Smooth muscle cell (in vitro differentiated cells): ENCODE data around the gene NHERF1. TPM values are rescaled to one million over a fixed set of nuclear protein-coding genes. Genes with fewer than 3 reads are reported as not detected.

ENCODE experiments used
- DNase-seq: peaks from one replicate; lab custom pipeline; 2025; ENCODE audit not compliant: unreplicated experiment; lab: John Stamatoyannopoulos, UW
- H2AFZ ChIP-seq: fragments of 200-600 bp; sonication (generic); 2 replicates; pipeline ENCODE4 v1.6.0; 2016; ENCODE audit warnings: antibody characterized with exemption, low read depth, mild to moderate bottlenecking
- H3F3A ChIP-seq: fragments of 200-600 bp; sonication (generic); 2 replicates; pipeline ENCODE4 v1.6.0; 2017; ENCODE audit warnings: antibody characterized with exemption, low read depth
- H3K27ac ChIP-seq: fragments of 200-600 bp; sonication (generic); 2 replicates; pipeline ENCODE4 v1.5.1; 2016; ENCODE audit warnings: low read depth, mild to moderate bottlenecking
- H3K27me3 ChIP-seq: fragments of 200-600 bp; sonication (generic); 2 replicates; pipeline ENCODE4 v1.6.1; 2016; ENCODE audit warnings: low read depth, mild to moderate bottlenecking
- H3K36me3 ChIP-seq: fragments of 200-600 bp; sonication (generic); 2 replicates; pipeline ENCODE4 v1.5.1; 2016; ENCODE audit warnings: low read depth
- H3K4me1 ChIP-seq: fragments of 200-600 bp; sonication (generic); 2 replicates; pipeline ENCODE4 v1.5.1; 2016; ENCODE audit warnings: low read depth
- H3K4me2 ChIP-seq: fragments of 200-600 bp; sonication (generic); 2 replicates; pipeline ENCODE4 v1.6.0; 2016; ENCODE audit warnings: mild to moderate bottlenecking
- H3K4me3 ChIP-seq: fragments of 200-600 bp; sonication (generic); 2 replicates; pipeline ENCODE4 v1.5.1; 2016; ENCODE audit warnings: mild to moderate bottlenecking
- H3K79me2 ChIP-seq: fragments of 200-600 bp; sonication (generic); 2 replicates; pipeline ENCODE4 v1.6.0; 2016; ENCODE audit warnings: low read depth, mild to moderate bottlenecking
- H3K9ac ChIP-seq: fragments of 200-600 bp; sonication (generic); 2 replicates; pipeline ENCODE4 v1.6.0; 2016; ENCODE audit warnings: low read depth
- H3K9me3 ChIP-seq: fragments of 200-600 bp; sonication (generic); replicated peaks from 2 replicates; pipeline ENCODE4 v1.5.1; 2016; ENCODE audit warnings: low read depth
- H4K20me1 ChIP-seq: fragments of 200-600 bp; sonication (generic); 2 replicates; pipeline ENCODE4 v1.6.0; 2016; ENCODE audit warnings: low read depth
- CTCF ChIP-seq: fragments of 200-600 bp; sonication (generic); IDR thresholded peaks from 2 replicates; pipeline ENCODE4 v1.5.1; 2017; ENCODE audit warnings: borderline replicate concordance, mild to moderate bottlenecking, antibody characterized with exemption; ENCODE audit not compliant: insufficient read depth, poor library complexity, severe bottlenecking
- WGBS: methylation state at CpG from one replicate; pipeline ENCODE4 v1.1.7; 2016; ENCODE audit warnings: low lambda C conversion rate; 5-methylcytosine and 5-hydroxymethylcytosine counted together
- polyA plus RNA-seq: library from polyadenylated mRNA; unstranded; fragments of >200 nt; fragmentation: Nextera tagmentation; extraction: Ambion mirVana; gene quantifications from 2 replicates; pipeline ENCODE4 v1.2.1, GENCODE V29; 2016
- total RNA-seq: library from RNA; depleted of rRNA; stranded (reverse); fragments of >200 nt; gene quantifications from 2 replicates; pipeline ENCODE4 v1.2.3, GENCODE V29; 2014

NHERF1 gene
- total and polyA plus RNA-seq, 2 experiments from 2014 or later = 23.2 to 31.9 TPM

- Histone ChIP-seq H3K9me3 (no peaks in the 10 kb centered on the region), H3K79me2 (peaks cover 8% of the 10 kb centered on the region), H3F3A (peaks cover 18% of the 10 kb centered on the region), H3K27ac (no peak overlapping the region), H3K4me3 (peak overlapping the region; percentile 72), H4K20me1 (no peaks in the 10 kb centered on the region), H3K27me3 (no peaks in the 10 kb centered on the region), H3K4me2 (peak overlapping the region; percentile 83), H3K36me3 (no peaks in the 10 kb centered on the region), H3K9ac (no peak overlapping the region), H3K4me1 (peaks cover 41% of the 10 kb centered on the region), H2AFZ (no peak overlapping the region)
- no peak for TF ChIP-seq CTCF
- 65% methylated on average over 6 of the region's 6 CpGs for WGBS
- no peak for DNase-seq
Measured at GRCh38 chr17:74750039-74750326, 1.6 kb downstream of the NHERF1 start.

DNA sequence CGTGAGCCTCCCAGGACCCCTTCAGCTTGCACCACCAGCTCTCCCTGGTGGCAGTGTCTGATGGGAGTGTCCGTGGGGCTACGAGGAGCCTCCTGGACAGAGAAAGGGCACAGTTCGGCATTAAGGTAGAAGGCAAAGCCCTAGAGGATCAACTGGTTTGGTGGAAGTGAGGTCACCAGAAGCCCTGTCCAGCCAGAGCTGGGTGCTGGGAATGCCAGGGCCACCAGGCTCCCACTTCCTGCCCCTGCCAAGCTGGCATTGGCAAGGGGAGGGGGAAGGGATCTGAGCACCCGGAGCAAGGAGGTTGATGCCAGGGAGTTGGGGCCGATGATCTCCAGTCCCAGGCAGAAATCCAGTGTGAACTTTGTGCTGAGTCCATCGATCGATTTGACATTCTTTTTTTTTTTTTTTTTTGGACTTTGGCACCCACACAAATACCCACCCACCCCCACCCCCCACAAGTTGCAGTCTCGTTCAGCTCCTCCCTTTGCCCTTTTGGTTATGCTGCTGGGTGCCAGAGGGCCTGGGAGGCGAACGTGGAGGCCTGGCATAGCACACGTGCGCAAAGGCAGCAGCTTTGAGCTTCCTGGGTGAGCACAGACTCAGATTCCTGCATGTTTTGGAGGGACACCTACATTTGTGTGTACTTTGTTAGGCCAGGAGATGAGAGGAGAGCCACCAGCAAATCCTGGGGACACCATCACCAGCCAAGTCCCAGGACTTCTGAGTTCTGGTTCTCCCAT, 2.1 kb downstream of the NHERF1 start:
- Histone ChIP-seq H3K27me3 (no peaks in the 10 kb centered on the region), H3K27ac (no peak overlapping the region), H3K4me1 (peaks cover 38% of the 10 kb centered on the region), H4K20me1 (no peaks in the 10 kb centered on the region), H3K4me2 (peak overlapping the region; percentile 83), H3K9ac (no peak overlapping the region), H3K9me3 (no peaks in the 10 kb centered on the region), H3K79me2 (peaks cover 12% of the 10 kb centered on the region), H2AFZ (no peak overlapping the region), H3K36me3 (no peaks in the 10 kb centered on the region), H3K4me3 (peak overlapping the region; percentile 72), H3F3A (peaks cover 18% of the 10 kb centered on the region)
- no peak for TF ChIP-seq CTCF
- WGBS = 90% methylated on average over 13 of the region's 13 CpGs
- DNase-seq = no peak

DNA sequence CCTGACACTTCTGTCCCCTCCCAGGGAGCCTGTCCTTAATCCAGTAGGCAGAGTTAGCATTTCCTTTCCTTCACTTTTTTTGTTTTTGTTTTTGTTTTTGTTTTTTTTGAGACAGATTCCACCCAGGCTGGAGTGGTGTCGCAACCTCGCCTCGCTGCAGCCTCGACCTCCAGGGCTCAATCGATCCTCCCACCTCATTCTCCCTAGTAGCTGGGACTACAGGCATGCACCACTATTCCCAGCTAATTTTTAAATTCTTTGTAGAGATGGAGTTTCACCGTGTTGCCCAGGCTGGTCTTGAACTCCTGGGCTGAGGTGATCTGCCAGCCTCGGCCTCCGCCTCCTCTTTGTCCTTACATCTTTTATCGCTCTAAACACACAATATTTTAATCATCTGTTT, 4.0 kb downstream of the NHERF1 start:
- Histone ChIP-seq H3K9me3 (no peaks in the 10 kb centered on the region), H3K4me2 (no peak overlapping the region), H3K9ac (no peak overlapping the region), H3K4me1 (peaks cover 21% of the 10 kb centered on the region), H3K27me3 (no peaks in the 10 kb centered on the region), H4K20me1 (no peaks in the 10 kb centered on the region), H3K36me3 (no peaks in the 10 kb centered on the region), H3F3A (peaks cover 6% of the 10 kb centered on the region), H3K27ac (no peak overlapping the region), H3K79me2 (peaks cover 16% of the 10 kb centered on the region), H2AFZ (no peak overlapping the region), H3K4me3 (no peak overlapping the region)
- no peak for TF ChIP-seq CTCF
- 82% methylated on average over 9 of the region's 9 CpGs for WGBS
- DNase-seq = no peak

DNA sequence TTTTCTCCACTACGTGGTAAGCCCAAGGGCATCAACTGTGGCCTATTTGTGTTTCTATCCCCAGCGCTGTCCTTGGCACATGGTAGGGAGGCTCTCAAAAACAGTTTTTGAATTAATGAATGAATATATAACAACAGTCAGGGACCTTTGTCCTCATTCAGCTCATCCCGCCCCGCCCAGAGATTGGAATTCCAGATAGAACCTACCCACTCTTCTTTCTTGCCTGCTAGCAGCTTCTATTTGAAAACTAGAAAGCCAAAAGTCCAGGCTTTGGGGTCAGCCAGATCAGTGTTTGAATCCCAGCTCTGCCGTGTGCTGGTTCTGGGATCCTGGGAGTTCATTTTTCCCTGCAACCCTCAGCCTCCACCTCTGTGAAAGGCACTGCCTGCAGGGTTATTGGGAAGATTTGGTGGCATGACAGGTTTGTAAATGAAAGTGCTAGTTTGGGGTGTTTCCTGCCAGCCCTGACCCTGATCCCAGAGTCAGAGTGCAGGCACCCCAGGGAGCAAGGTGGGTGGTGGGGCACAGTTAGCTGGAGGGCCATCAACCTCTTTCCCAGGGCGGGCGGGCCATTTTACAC, 4.5 kb downstream of the NHERF1 start:
- no peak overlapping the region for H3K27ac ChIP-seq

More for the DNA sequence above, 4.5 kb downstream of the NHERF1 start:
- DNase-seq = no peak
- Histone ChIP-seq H3K4me3 (no peak overlapping the region), H3K4me1 (peaks cover 21% of the 10 kb centered on the region), H3K9me3 (no peaks in the 10 kb centered on the region), H3K9ac (no peak overlapping the region), H2AFZ (no peak overlapping the region), H4K20me1 (no peaks in the 10 kb centered on the region), H3K27me3 (no peaks in the 10 kb centered on the region), H3K36me3 (no peaks in the 10 kb centered on the region), H3K4me2 (no peak overlapping the region), H3K79me2 (peaks cover 16% of the 10 kb centered on the region), H3F3A (peaks cover under 1% of the 10 kb centered on the region)
- TF ChIP-seq CTCF = no peak
- WGBS = 92% methylated on average over 7 of the region's 7 CpGs
